SH-SY5Y (cell line): ENCODE data around the gene SUZ12.

Source experiments
- GATA2 ChIP-seq: IDR thresholded peaks from 2 replicates; pipeline ENCODE4 v1.6.1; 2011; ENCODE audit warnings: mild to moderate bottlenecking, low read depth, low read length
- GATA3 ChIP-seq: IDR thresholded peaks from 2 replicates; pipeline ENCODE4 v1.6.1; 2011; ENCODE audit warnings: low read depth, mild to moderate bottlenecking, low read length, moderate library complexity

SUZ12 gene

DNA sequence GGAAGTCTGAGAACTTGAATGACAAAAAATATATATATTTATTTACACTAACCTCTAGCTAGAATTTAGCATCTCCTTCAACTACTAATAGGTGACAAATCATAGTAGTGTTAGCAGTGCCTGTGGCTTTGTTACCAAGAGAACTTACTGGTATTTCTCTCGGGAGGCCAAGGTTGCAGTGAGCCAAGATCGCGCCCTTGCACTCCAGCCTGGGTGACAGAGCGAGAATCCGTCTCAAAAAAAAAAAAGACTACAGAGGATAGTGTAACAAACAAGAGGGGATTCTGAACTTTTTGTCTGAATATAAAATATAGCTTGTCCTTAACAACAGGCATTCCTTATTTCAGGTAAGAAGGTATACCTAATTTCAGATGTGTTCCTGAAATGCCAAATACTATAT is 1.3 kb upstream of the SUZ12 start:
- TF ChIP-seq GATA2 (no peak), GATA3 (no peak)

DNA sequence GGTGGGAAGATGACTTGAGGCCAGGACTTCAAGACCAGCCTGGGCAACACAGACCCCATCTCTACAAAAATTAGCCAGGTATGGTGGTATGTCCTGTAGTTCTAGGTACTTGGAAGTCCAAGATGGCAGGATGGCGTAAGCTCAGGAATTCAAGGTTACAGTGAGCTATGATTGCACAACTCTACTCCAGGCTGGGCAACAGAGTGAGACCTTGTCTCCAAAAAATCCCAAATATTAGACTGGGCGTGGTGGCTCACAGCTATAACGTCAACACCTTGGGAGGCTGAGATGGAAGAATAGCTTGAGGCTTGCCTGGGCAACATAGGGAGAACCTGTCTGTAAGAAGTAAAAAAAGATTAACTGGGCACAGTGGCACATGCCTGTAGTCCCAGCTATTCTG is 30.8 kb downstream of the SUZ12 start:
- TF ChIP-seq GATA2 = no peak
- no peak for TF ChIP-seq GATA3

DNA sequence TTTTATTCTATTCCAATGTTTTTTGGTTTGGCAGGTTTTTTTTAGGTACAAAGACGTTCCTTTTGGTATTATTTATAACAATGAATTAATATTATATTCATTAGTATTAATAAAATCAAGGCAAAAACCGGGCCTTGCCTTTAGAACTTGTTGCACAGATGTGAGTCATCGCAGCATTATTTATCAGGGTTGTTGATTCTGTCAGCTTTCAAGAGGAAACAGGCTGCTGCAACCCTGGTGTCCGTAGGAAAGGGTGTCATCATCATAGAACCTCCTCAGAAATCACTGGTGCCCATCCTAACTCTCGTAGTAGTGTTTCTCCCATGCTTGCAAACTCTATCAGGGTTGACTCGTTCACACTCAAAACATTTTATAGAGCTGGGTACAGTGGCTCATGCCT is 60.2 kb downstream of the SUZ12 start:
- no peak for TF ChIP-seq GATA3
- no peak for TF ChIP-seq GATA2

DNA sequence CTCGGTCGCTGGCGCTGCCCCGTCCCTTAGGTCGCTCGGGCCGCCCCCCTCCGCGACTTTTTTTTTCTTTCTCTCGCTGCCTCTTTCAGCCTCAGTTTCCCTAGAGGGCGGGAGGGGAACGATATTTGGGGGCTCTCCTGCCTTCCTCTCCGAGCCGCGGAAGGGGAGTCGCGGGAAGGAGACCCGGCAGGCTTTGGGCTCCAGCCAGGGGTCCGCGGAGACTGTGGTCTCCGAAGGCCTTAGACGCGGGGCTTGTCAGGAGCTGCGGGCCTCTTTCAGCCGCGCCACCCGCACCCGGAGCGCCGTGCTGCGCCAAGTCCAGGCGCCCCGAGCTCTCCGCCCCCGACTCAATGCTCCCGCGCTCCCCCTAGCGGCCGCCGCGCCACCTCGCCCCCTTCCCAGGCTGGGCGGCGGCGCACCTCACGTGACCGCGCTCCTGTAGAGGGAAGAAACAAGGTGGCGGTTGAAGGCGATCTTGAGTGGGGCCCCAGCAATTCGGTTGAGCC is 70.2 kb downstream of the SUZ12 start, which contains the start of gene LRRC37B:
Gene LRRC37B, plus strand, starts transcription at position 427 of the 506 bp plus-strand sequence. CDS start 14,010 bp downstream, outside the sequence.
- TF ChIP-seq GATA3 = no peak
- no peak for TF ChIP-seq GATA2

DNA sequence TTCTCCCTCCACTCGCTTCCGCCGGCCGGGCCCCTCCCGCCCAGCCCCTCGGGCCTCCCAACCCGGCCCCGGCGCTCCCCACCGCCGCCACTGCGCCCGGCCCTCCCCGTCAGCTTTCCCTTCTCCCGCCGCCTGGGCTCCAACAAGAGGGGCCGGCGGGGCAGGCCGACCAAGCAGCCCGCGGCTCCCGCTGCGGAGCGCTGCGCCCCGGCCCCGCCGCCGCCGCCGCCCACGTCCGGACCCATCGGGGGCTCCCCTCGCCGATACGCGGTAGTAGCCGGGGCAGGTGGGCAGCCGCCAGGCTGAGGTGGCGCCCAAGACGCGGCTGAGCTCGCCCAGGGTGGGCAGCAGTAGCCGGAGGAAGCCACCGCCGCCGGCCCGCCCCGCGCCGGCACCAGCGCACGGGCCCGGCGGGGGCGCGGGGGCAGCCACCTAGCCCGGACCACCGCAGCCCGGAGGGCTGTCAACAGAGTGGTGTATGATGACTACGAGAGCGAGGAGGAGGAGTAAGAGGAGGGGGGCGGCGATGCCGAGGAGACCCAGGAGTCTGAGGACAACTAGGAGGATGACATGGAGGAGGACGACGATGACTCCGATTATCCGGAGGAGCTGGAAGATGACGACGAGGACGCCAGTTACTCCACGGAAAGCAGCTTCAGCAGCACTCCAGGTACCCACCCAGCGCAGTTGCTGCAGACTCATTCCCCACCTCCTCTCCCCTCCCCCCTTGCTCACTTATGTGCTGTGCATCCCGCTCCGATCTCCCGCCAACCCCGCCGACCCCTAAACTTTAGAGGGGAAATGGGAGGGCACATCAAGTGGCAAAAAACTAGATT is 70.9 kb downstream of the SUZ12 start:
- no peak for TF ChIP-seq GATA3
- no peak for TF ChIP-seq GATA2

DNA sequence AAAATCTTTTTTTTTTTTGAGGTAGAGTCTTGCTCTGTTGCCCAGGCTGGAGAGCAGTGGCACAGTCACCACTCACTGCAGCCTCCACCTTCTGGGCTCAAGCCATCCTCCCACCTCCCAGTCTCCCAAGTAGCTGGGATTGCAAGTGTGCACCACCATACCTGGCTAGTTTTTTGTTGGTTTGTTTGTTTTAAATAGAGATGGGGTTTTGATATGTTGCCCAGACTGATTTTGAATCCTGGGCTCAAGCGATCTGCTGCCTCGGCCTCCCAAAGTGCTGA is 72.4 kb downstream of the SUZ12 start:
- TF ChIP-seq GATA2 (no peak), GATA3 (no peak)

DNA sequence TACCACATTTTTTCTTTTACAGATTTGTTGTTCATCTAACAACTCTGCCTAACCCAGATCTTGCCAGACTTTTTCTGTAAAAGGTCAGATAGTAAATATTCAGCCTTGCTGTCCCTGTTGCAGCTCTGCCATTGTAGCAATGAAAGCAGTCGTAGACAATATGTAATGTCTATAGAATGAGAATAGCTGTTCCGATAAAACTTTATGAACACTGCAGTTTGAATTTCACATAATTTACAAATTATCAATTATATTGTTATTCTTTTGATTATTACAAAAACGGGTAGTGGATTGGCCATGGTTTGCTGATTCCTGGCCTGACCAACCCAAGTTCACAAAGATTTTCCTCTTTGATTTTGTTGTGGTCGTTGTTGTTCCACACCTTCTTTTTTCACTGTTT is 73.3 kb downstream of the SUZ12 start:
- TF ChIP-seq GATA3 (no peak), GATA2 (no peak)

DNA sequence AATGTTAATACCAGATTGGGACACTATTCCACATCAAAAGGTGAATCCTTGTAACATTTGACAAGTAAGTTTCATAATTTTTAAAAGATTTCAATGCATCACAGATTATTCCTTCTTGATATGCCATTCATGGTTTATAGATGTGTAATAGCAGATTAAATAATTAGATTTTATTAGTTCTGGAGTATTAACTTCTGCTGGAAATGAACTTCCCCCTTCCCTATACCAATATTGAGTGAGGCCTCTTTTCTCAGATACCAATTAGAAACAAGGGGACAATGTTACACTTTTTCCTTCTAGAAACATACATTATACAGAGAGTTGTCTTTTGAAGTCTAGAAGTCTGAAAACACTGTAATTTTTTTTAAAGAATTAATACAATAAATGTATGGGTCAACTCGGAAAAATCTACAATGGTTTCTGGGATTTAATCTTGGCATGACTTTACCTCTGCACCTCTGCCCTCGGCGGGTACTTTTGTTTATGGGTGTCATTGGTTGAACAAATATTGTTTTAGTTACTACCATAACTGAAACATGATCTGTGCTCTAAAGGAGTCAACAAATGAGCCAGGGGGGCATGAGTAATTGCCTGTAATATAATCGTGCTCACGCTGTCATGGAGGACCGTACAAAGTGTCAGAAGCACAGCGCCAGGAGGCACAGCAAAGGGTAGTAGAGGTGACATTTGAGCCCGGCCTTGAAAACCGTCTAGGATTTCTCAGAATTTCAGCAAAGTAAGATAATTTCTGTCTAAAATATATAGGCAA is 78.6 kb downstream of the SUZ12 start:
- TF ChIP-seq GATA2 (no peak), GATA3 (no peak)

DNA sequence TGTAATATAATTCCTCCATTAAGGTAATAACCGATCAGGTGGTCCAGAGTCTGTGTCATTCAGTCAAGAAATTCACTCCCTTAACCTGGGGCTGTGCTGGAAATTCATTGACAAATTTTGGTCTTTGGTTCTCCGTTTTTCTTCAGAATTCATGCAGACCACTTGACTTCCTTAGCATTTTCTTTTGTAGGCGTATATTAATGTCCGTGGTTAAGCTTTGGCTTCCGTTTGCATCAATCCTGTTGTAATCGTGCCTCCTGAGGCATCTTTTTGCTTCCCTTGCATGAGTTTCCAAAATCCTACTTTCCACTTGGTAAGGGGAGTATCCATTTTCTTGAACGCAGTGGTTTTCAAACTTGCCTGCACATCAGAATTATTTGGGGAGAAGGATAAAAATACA is 79.4 kb downstream of the SUZ12 start:
- TF ChIP-seq GATA2 (no peak), GATA3 (no peak)

DNA sequence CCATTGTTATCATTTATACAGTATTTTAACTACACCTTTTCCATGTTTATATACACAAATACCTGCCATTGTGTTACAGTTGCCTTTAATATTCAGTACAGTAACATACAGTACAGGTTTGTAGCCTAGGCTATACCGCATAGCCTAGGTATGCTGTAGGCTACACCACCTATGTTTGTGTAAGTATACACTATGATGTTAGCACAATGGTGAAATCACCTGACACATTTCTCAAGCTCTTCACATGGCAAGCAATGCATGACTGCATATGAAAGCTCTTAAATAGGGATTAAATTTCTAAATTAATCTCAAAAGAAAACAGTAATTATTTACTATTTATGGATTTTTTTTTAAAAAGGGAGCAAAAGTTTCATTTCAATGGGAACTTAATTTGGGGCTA is 82.4 kb downstream of the SUZ12 start:
- no peak for TF ChIP-seq GATA2
- TF ChIP-seq GATA3 = no peak

DNA sequence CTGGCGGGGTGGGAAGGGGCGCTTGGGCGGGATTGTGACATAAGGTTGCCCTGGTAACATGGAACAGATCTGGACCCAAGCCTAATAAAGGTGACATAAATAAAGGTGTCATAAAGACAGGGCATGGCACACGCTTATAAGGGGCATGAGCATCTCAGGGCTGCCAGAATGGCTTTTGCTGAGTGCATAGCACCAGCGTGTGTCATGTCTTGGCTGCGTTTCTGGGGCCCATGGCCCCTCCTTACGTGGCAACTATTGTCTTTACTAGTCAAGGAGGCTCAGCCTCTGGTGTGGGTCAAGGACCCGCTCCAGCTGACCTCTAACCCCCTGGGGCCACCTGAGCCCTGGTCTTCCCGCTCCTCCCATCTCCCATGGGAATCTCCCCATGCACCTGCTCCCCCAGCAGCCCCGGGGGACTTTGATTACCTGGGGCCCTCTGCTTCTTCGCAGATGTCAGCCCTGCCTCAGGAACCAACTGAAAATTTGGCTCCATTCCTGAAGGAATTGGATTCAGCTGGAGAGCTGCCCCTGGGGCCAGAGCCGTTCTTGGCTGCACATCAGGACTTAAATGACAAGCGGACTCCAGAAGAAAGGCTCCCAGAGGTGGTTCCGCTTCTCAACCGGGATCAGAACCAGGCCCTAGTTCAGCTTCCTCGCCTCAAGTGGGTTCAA is 84.3 kb downstream of the SUZ12 start:
- TF ChIP-seq GATA2 = no peak
- no peak for TF ChIP-seq GATA3

DNA sequence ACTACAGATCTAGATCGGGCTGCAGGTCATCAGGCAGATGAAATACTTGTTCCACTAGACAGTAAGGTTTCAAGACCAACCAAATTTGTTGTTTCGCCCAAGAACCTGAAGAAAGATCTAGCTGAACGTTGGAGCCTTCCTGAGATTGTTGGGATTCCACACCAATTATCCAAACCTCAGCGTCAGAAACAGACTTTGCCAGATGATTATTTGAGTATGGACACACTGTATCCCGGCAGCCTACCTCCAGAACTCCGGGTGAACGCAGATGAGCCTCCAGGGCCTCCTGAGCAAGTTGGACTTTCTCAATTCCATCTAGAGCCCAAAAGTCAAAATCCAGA is 84.8 kb downstream of the SUZ12 start:
- TF ChIP-seq GATA2 (no peak), GATA3 (no peak)

DNA sequence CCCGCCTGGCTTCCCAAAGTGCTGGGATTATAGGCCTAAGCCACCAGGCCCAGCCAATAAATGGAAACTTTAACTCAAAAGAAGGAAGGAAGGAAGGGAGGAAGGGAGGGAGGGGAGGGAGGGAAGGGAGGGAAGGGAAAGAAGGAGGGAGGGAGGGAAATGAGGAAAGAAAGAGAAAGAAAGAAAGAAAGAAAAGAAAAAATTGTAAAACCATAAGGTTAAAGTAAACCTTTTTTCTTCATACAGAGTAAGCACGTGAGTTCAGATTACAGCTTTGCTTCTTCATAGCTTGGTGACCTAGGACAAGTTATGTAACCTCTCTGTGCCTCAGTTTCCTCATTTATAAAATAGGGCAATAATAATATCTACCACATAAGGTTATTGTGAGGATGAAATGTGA is 96.4 kb downstream of the SUZ12 start:
- no peak for TF ChIP-seq GATA3
- no peak for TF ChIP-seq GATA2
